H9 (cell line): ENCODE results near the gene MYH11. TPM values are rescaled to one million over a fixed set of nuclear protein-coding genes. Genes with fewer than 3 reads are reported as not detected.

ENCODE experiments used
- DNase-seq: peaks from one replicate; pipeline ENCODE4 v3.0.0-alpha.2; 2017
- H2AFZ ChIP-seq: one replicate; pipeline ENCODE4 v1.6.1; 2013; ENCODE audit warnings: mild to moderate bottlenecking, low read length, control low read depth, moderate library complexity
- H2AK5ac ChIP-seq: 2 replicates; pipeline ENCODE4 v1.6.1; 2013; ENCODE audit warnings: low read length, control low read depth, mixed read lengths; ENCODE audit not compliant: insufficient read length
- H2BK120ac ChIP-seq: one replicate; pipeline ENCODE4 v1.6.1; 2013; ENCODE audit warnings: low read depth, mild to moderate bottlenecking, low read length, control low read depth, inconsistent platforms; ENCODE audit not compliant: poor library complexity, severe bottlenecking
- H2BK12ac ChIP-seq: 2 replicates; pipeline ENCODE4 v1.6.1; 2013; ENCODE audit warnings: low read length, control low read depth, mixed read lengths, low read depth; ENCODE audit not compliant: insufficient read length
- H2BK15ac ChIP-seq: 2 replicates; pipeline ENCODE4 v1.6.1; 2013; ENCODE audit warnings: low read depth, low read length, control low read depth
- H2BK20ac ChIP-seq: one replicate; pipeline ENCODE4 v1.6.1; 2013; ENCODE audit warnings: low read depth, mild to moderate bottlenecking, low read length, control low read depth, inconsistent platforms; ENCODE audit not compliant: poor library complexity, severe bottlenecking
- H2BK5ac ChIP-seq: 2 replicates; pipeline ENCODE4 v1.6.1; 2013; ENCODE audit warnings: low read length, control low read depth, mixed read lengths; ENCODE audit not compliant: insufficient read length
- H3K14ac ChIP-seq: 2 replicates; pipeline ENCODE4 v1.6.1; 2013; ENCODE audit warnings: low read length, control low read depth; ENCODE audit not compliant: insufficient read depth
- H3K18ac ChIP-seq: 2 replicates; pipeline ENCODE4 v1.6.1; 2013; ENCODE audit warnings: low read depth, mild to moderate bottlenecking, mixed read lengths, low read length, control low read depth; ENCODE audit not compliant: insufficient read length
- H3K23ac ChIP-seq: 2 replicates; pipeline ENCODE4 v1.6.1; 2013; ENCODE audit warnings: low read length, control low read depth, mixed read lengths, low read depth; ENCODE audit not compliant: insufficient read length
- H3K23me2 ChIP-seq: 2 replicates; pipeline ENCODE4 v1.6.1; 2013; ENCODE audit warnings: low read depth, mild to moderate bottlenecking, mixed read lengths, low read length, control low read depth; ENCODE audit not compliant: insufficient read length, poor library complexity, severe bottlenecking
- H3K27ac ChIP-seq: 2 replicates; pipeline ENCODE4 v1.5.1; 2013; ENCODE audit warnings: low read length, control low read depth, mixed read lengths, low read depth; ENCODE audit not compliant: insufficient read length
- H3K27me3 ChIP-seq: 2 replicates; pipeline ENCODE4 v1.6.1; 2013; ENCODE audit warnings: low read length, control low read depth, inconsistent platforms; ENCODE audit not compliant: insufficient read depth
- H3K4ac ChIP-seq: 2 replicates; pipeline ENCODE4 v1.6.1; 2013; ENCODE audit warnings: low read depth, mild to moderate bottlenecking, control low read depth, inconsistent platforms, low read length, moderate library complexity
- H3K4me1 ChIP-seq: 2 replicates; pipeline ENCODE4 v1.6.1; 2013; ENCODE audit warnings: low read length, control low read depth, inconsistent platforms; ENCODE audit not compliant: insufficient read depth
- H3K4me2 ChIP-seq: 2 replicates; pipeline ENCODE4 v1.6.1; 2013; ENCODE audit warnings: low read length, control low read depth, mixed read lengths; ENCODE audit not compliant: insufficient read length, insufficient read depth
- H3K56ac ChIP-seq: 2 replicates; pipeline ENCODE4 v1.6.1; 2013; ENCODE audit warnings: low read depth, mild to moderate bottlenecking, mixed read lengths, low read length, control low read depth; ENCODE audit not compliant: insufficient read length
- H3K79me1 ChIP-seq: 2 replicates; pipeline ENCODE4 v1.6.1; 2013; ENCODE audit warnings: low read depth, mild to moderate bottlenecking, moderate library complexity, low read length, control low read depth, inconsistent platforms; ENCODE audit not compliant: insufficient read depth, poor library complexity, severe bottlenecking
- H3K79me2 ChIP-seq: 2 replicates; pipeline ENCODE4 v1.6.1; 2013; ENCODE audit warnings: low read length, control low read depth, inconsistent platforms; ENCODE audit not compliant: insufficient read depth
- H3K9ac ChIP-seq: 2 replicates; pipeline ENCODE4 v1.6.1; 2013; ENCODE audit warnings: low read length, control low read depth, mixed read lengths; ENCODE audit not compliant: insufficient read length; ENCODE audit errors: extremely low read depth
- H3K9me3 ChIP-seq: one replicate; pipeline ENCODE4 v1.6.1; 2013; ENCODE audit warnings: low read depth, low read length, inconsistent platforms; ENCODE audit not compliant: control insufficient read depth
- H3T11ph ChIP-seq: one replicate; pipeline ENCODE4 v1.6.1; 2013; ENCODE audit warnings: mild to moderate bottlenecking, low read length, control low read depth, inconsistent platforms
- H4K20me1 ChIP-seq: one replicate; pipeline ENCODE4 v1.6.1; 2013; ENCODE audit not compliant: control insufficient read depth, insufficient read length, insufficient read depth
- H4K5ac ChIP-seq: 2 replicates; pipeline ENCODE4 v1.6.1; 2013; ENCODE audit warnings: low read depth, mild to moderate bottlenecking, mixed read lengths, low read length, control low read depth; ENCODE audit not compliant: insufficient read length
- H4K8ac ChIP-seq: replicated peaks from 2 replicates; pipeline ENCODE4 v1.6.1; 2013; ENCODE audit warnings: low read length, control low read depth, mixed read lengths, low read depth; ENCODE audit not compliant: insufficient read length
- H4K91ac ChIP-seq: 2 replicates; pipeline ENCODE4 v1.6.1; 2013; ENCODE audit warnings: low read depth, mild to moderate bottlenecking, moderate library complexity, mixed read lengths, low read length, control low read depth; ENCODE audit not compliant: insufficient read length
- H3K27ac Mint-ChIP-seq, 3 experiments: 2 replicates in 2 of 3; 3 replicates in 1 of 3; pipeline ENCODE4 v1.8.0; 2020 to 2021; ENCODE audit warnings: mixed read lengths in 3 of 3, mild to moderate bottlenecking in 1 of 3, moderate library complexity in 1 of 3
- H3K27me3 Mint-ChIP-seq: 2 replicates; pipeline ENCODE4 v1.8.0; 2021; ENCODE audit warnings: low read depth, mild to moderate bottlenecking, moderate library complexity, mixed read lengths
- H3K36me3 Mint-ChIP-seq, 3 experiments: 2 replicates in 2 of 3; 3 replicates in 1 of 3; pipeline ENCODE4 v1.8.0; 2020 to 2021; ENCODE audit warnings: low read depth in 3 of 3, mixed read lengths in 3 of 3; ENCODE audit not compliant: insufficient read depth in 1 of 3
- H3K4me1 Mint-ChIP-seq, 2 experiments: 2 replicates each; pipeline ENCODE4 v1.8.0; 2020; ENCODE audit warnings: mixed read lengths in 2 of 2
- H3K4me3 Mint-ChIP-seq, 2 experiments: 2 replicates in 1 of 2; 3 replicates in 1 of 2; pipeline ENCODE4 v1.8.0; 2020 to 2021; ENCODE audit warnings: mild to moderate bottlenecking in 2 of 2, mixed read lengths in 2 of 2, moderate library complexity in 1 of 2
- H3K9me3 Mint-ChIP-seq, 2 experiments: 2 replicates in 1 of 2; 3 replicates in 1 of 2; pipeline ENCODE4 v1.8.0; 2020; ENCODE audit warnings: mild to moderate bottlenecking in 2 of 2, mixed read lengths in 2 of 2, moderate library complexity in 1 of 2
- WGBS: extraction: QIAGEN DNeasy Blood & Tissue Kit; methylation state at CpG from one replicate; pipeline ENCODE4 v1.1.7; 2013; ENCODE audit warnings: missing lambda C conversion rate, low lambda C conversion rate, mixed read lengths; ENCODE audit not compliant: insufficient read length; ENCODE audit errors: extremely low coverage; 5-methylcytosine and 5-hydroxymethylcytosine counted together
- total RNA-seq: library from RNA; stranded (reverse); gene quantifications from 2 replicates; pipeline ENCODE4 v1.2.1, GENCODE V29; 2021
- TF ChIP-seq, protein P1 (sequence below): fragments of 200-600 bp; sonication (generic); conservative IDR thresholded peaks from 3 replicates; pipeline ENCODE4 v1.8.0; 2021; ENCODE audit warnings: antibody characterized with exemption, mild to moderate bottlenecking

The MYH11 gene
- total RNA-seq, 1 experiment from 2014 or later: 0.42 TPM

DNA sequence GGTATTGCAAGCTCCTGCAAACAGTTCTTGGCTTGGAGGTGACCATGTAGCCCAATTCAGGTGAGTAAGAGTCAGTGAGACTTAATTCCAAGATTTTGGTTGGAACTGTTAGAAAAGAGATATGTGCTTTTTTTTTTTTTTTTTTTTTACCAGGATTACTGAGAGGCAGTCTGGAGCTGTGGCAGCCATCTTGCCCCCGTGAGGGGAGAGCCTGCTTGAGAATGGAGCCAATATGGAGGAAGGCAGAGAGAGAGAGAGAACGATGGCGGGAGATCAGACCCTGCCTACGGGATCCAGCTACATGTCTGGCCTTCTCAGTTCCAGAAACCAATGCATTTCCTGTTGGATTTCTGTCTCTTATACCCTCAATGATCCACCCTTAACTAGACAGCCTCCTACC is 97.8 kb downstream of the MYH11 start:
- Histone ChIP-seq H3K56ac (no peak overlapping the region), H4K8ac (no peak overlapping the region), H3K14ac (no peak overlapping the region), H2BK15ac (no peak overlapping the region), H4K5ac (no peak overlapping the region), H3K9me3 (no peaks in the 10 kb centered on the region), H4K91ac (no peak overlapping the region), H3K79me2 (no peaks in the 10 kb centered on the region), H3K23ac (no peak overlapping the region), H3K4me2 (no peak overlapping the region), H3K9ac (no peak overlapping the region), H2BK20ac (no peak overlapping the region), H3K27ac (no peak overlapping the region), H4K20me1 (no peaks in the 10 kb centered on the region), H2BK12ac (no peak overlapping the region), H3K23me2 (no peaks in the 10 kb centered on the region), H2BK120ac (no peak overlapping the region), H3K4ac (no peak overlapping the region), H2AK5ac (no peak overlapping the region), H3K27me3 (no peaks in the 10 kb centered on the region), H2AFZ (no peak overlapping the region), H3K79me1 (no peaks in the 10 kb centered on the region), H3K18ac (no peak overlapping the region), H3T11ph (no peak overlapping the region), H3K4me1 (no peaks in the 10 kb centered on the region), H2BK5ac (no peak overlapping the region)
- Mint-ChIP-seq H3K4me3 (no peak overlapping the region), H3K27ac (no peak overlapping the region), H3K27me3 (peaks cover 8% of the 10 kb centered on the region), H3K4me1 (peaks cover 10 to 16% of the 10 kb centered on the region in 2 experiments), H3K9me3 (no peaks in the 10 kb centered on the region), H3K36me3 (no peaks in the 10 kb centered on the region)
- no peak for DNase-seq
- TF ChIP-seq, protein P1, sequence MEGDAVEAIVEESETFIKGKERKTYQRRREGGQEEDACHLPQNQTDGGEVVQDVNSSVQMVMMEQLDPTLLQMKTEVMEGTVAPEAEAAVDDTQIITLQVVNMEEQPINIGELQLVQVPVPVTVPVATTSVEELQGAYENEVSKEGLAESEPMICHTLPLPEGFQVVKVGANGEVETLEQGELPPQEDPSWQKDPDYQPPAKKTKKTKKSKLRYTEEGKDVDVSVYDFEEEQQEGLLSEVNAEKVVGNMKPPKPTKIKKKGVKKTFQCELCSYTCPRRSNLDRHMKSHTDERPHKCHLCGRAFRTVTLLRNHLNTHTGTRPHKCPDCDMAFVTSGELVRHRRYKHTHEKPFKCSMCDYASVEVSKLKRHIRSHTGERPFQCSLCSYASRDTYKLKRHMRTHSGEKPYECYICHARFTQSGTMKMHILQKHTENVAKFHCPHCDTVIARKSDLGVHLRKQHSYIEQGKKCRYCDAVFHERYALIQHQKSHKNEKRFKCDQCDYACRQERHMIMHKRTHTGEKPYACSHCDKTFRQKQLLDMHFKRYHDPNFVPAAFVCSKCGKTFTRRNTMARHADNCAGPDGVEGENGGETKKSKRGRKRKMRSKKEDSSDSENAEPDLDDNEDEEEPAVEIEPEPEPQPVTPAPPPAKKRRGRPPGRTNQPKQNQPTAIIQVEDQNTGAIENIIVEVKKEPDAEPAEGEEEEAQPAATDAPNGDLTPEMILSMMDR: no peak
- no CpG with 5 or more reads among the region's 4 CpGs for WGBS
